ENCODE measurements around the gene LPAR1. TPM values are rescaled to one million over a fixed set of nuclear protein-coding genes. Genes with fewer than 3 reads are reported as not detected.

Gene LPAR1
- total and polyA plus RNA-seq, 9 donors: 39.3 to 74.9 (median 51.8) TPM

DNA sequence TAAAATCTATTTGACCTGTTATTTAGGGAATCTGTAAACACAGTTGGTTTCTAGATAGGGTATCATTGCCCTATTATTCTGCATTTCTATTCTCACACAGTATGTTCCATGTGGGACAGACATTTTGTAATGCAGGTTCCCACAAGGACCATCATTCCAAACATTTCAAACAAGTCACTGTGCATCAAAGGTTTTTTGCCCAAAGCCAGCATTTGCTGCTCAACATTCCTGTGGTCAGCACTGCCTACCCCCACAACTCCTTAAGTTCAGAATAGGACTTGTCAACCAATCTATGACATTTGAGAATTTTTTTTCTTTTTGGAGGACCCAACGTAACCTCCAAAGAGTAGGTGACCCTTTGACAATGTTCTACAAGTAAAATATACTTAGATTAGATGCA is 95.7 kb downstream of the LPAR1 start:
- H3K9me3 ChIP-seq (replicated peaks; ENCODE audit: control insufficient read depth, low read depth, low read length): no peaks in the 10 kb centered on the region

DNA sequence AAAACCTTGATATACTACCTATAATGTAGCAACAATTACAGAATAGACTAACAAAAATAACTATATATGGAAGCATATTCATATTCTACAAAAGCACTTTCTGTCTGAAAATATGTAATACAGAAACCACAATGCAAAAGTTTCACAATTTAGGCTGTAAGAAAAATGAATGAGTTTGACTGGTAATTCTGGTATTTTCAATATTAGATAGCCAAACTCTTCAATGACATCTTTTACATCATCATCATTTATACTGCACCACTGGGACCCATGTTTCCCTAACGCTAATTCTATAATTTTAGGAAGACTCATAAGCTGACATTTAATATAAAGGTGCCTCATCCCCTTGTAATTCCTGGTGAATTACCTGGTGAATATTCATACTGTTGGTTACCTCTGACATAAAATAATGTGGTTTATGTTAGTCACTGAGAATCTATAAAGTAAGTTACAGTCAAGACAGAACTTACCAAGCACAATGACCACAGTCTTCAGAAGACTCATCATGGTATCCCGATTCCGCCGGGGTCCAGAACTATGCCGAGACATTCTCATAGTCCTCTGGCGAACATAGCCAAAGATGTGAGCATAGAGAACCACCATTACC is 97.2 kb downstream of the LPAR1 start:
- no peak overlapping the region for H3K4me3 ChIP-seq (ENCODE audit: low read length)
- no peaks in the 10 kb centered on the region for H3K27me3 ChIP-seq (ENCODE audit: control insufficient read depth, insufficient read depth, low read length)
- H3K4me1 ChIP-seq (ENCODE audit: control insufficient read depth, insufficient read depth, low read length): no peaks in the 10 kb centered on the region
- H3K27ac ChIP-seq (ENCODE audit: low read length): no peak overlapping the region
- DNase-seq: no peak
- peaks cover 8% of the 10 kb centered on the region for H3K36me3 ChIP-seq (ENCODE audit: control insufficient read depth, insufficient read depth, low read length)
- 87% methylated on average over 3 of the region's 6 CpGs for WGBS (ENCODE audit: insufficient coverage)
- H3K9me3 ChIP-seq (replicated peaks; ENCODE audit: control insufficient read depth, low read depth, low read length): no peaks in the 10 kb centered on the region

More for the DNA sequence above, 95.7 kb downstream of the LPAR1 start:
- no CpG with 5 or more reads among the region's 1 CpG for WGBS (ENCODE audit: insufficient coverage)
- H3K4me3 ChIP-seq (ENCODE audit: low read length): no peak overlapping the region
- no peak overlapping the region for H3K27ac ChIP-seq (ENCODE audit: low read length)
- no peaks in the 10 kb centered on the region for H3K4me1 ChIP-seq (ENCODE audit: control insufficient read depth, insufficient read depth, low read length)
- H3K36me3 ChIP-seq (ENCODE audit: control insufficient read depth, insufficient read depth, low read length): peaks cover 8% of the 10 kb centered on the region
- no peak for DNase-seq
- H3K27me3 ChIP-seq (ENCODE audit: control insufficient read depth, insufficient read depth, low read length): no peaks in the 10 kb centered on the region

DNA sequence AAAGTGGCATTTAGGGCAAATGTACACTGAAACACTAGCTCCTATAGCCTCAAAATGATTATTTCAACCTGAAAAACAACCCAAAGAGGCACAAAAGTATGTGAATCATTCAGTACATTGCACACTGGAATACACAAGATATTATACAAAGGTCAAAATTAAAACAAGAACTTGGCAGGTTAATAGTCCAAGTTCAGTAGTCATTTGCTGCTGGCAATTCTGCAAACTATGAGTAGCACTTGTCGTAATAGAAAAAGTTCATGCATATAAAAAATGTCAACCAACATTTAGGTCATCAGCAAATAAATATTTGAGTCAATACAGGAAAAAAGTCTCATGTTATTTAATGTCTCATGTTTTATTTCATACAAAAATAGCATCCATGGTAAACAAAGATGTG is 98.7 kb downstream of the LPAR1 start:
- Histone ChIP-seq H3K36me3 (ENCODE audit: control insufficient read depth, insufficient read depth, low read length) (peaks cover 8% of the 10 kb centered on the region), H3K4me1 (ENCODE audit: control insufficient read depth, insufficient read depth, low read length) (no peaks in the 10 kb centered on the region), H3K4me3 (ENCODE audit: low read length) (no peak overlapping the region), H3K27me3 (ENCODE audit: control insufficient read depth, insufficient read depth, low read length) (no peaks in the 10 kb centered on the region), H3K27ac (ENCODE audit: low read length) (no peak overlapping the region), H3K9me3 (replicated peaks; ENCODE audit: control insufficient read depth, low read depth, low read length) (no peaks in the 10 kb centered on the region)
- no peak for DNase-seq
- WGBS (ENCODE audit: insufficient coverage): no CpG with 5 or more reads among the region's 1 CpG

DNA sequence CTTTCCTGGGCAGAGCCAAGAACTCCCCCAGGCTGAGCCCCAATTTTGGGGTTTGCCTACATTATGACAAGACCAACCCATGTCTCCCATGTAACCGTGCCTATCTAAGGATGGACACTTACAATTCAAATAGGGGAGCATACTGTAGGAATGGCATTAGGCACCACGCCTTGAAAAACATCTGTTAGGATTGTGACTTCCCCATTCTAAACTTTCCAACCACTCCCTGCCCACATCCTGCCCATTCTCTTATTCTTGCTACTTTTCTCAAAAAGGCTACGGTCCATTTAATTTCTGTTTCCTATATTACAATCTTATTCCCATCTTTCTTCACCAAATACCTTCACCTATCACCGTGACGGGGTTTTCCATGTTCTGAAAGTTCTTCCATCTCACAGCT is 99.2 kb downstream of the LPAR1 start:
- no peaks in the 10 kb centered on the region for H3K4me1 ChIP-seq (ENCODE audit: control insufficient read depth, insufficient read depth, low read length)
- WGBS (ENCODE audit: insufficient coverage): 87% methylated on average over 3 of the region's 5 CpGs
- no peaks in the 10 kb centered on the region for H3K27me3 ChIP-seq (ENCODE audit: control insufficient read depth, insufficient read depth, low read length)
- peaks cover 8% of the 10 kb centered on the region for H3K36me3 ChIP-seq (ENCODE audit: control insufficient read depth, insufficient read depth, low read length)
- no peak overlapping the region for H3K27ac ChIP-seq (ENCODE audit: low read length)
- no peaks in the 10 kb centered on the region for H3K9me3 ChIP-seq (replicated peaks; ENCODE audit: control insufficient read depth, low read depth, low read length)
- no peak for DNase-seq
- no peak overlapping the region for H3K4me3 ChIP-seq (ENCODE audit: low read length)

DNA sequence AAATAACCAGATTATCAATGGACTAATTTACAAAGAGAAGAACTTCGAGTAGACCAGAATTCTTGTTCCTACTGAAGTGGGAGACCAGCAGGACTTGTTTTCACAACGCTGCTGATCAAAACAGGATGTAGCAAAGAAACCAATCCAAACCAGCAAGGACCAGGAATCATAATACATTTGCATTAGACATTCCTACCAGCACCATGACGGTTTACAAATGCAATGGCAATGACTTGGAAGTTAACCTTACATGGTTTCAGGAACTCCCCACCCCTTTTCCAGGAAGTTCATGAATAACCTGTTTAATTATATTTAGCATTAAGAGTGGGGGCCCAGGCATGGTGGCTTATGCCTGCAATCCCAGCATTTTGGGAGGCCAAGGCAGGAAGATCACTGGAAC is 100.0 kb downstream of the LPAR1 start:
- Histone ChIP-seq H3K27me3 (ENCODE audit: control insufficient read depth, insufficient read depth, low read length) (no peaks in the 10 kb centered on the region), H3K36me3 (ENCODE audit: control insufficient read depth, insufficient read depth, low read length) (peaks cover 8% of the 10 kb centered on the region), H3K4me1 (ENCODE audit: control insufficient read depth, insufficient read depth, low read length) (no peaks in the 10 kb centered on the region), H3K9me3 (replicated peaks; ENCODE audit: control insufficient read depth, low read depth, low read length) (no peaks in the 10 kb centered on the region), H3K4me3 (ENCODE audit: low read length) (no peak overlapping the region), H3K27ac (ENCODE audit: low read length) (no peak overlapping the region)
- no peak for DNase-seq
- no CpG with 5 or more reads among the region's 3 CpGs for WGBS (ENCODE audit: insufficient coverage)

DNA sequence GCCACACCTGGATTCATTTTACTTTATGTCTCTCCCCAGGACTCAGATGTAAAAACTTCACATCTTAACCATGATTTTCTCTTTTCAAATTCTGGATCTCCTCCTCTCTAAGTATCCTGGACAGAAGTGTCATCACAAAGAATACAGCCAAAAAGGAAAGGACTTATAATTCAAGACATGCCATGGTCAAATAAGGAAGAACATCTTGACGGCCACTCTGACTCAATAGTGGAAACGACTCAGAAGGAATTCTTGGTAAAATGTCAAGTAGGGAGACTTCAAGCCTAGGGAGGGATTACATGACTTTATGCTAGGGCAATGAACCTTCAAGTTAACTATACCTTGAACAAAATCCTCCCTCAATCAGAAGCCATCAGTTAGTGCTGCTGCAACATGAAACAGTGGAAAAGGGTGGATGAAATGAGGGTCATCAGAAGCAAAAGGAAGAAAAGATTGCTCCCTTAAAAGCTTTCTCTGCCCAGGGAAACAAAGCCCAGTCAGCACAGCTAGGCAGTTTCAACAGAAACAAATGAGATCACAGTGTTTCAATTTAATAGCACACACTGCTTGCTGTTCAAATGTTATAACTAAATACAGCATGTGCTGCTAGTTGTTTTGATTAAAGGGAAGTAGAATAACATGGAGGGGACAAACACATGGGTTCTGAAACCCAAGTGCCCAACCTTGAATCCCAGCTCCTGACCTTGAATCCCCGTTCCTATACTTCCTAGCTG is 101.4 kb downstream of the LPAR1 start:
- peaks cover 7% of the 10 kb centered on the region for H3K36me3 ChIP-seq (ENCODE audit: control insufficient read depth, insufficient read depth, low read length)
- WGBS (ENCODE audit: insufficient coverage): no CpG with 5 or more reads among the region's 3 CpGs
- no peaks in the 10 kb centered on the region for H3K9me3 ChIP-seq (replicated peaks; ENCODE audit: control insufficient read depth, low read depth, low read length)
- H3K4me3 ChIP-seq (ENCODE audit: low read length): no peak overlapping the region
- no peak overlapping the region for H3K27ac ChIP-seq (ENCODE audit: low read length)
- H3K4me1 ChIP-seq (ENCODE audit: control insufficient read depth, insufficient read depth, low read length): no peaks in the 10 kb centered on the region
- no peaks in the 10 kb centered on the region for H3K27me3 ChIP-seq (ENCODE audit: control insufficient read depth, insufficient read depth, low read length)
- DNase-seq: peak; percentile 20

DNA sequence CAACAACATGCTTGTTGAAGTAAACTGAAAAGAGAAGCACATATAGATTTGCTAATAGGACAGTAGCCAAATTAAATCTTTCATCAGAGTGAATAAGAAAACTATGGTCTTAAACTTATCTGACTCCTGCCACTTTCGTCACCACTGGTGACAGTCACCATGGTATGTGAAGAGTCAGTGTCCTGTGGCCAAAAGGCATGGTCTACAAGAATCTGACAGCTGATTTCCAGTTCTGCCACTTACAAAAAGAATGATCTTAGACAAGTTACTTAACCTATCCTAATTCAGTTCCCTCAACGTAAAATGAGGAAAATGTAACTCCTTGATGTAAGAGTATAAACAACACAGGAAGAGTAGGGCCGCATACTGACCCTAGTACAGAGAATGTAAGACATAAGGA is 102.0 kb downstream of the LPAR1 start:
- no CpG with 5 or more reads among the region's 3 CpGs for WGBS (ENCODE audit: insufficient coverage)
- Histone ChIP-seq H3K4me1 (ENCODE audit: control insufficient read depth, insufficient read depth, low read length) (no peaks in the 10 kb centered on the region), H3K4me3 (ENCODE audit: low read length) (no peak overlapping the region), H3K27ac (ENCODE audit: low read length) (no peak overlapping the region), H3K9me3 (replicated peaks; ENCODE audit: control insufficient read depth, low read depth, low read length) (no peaks in the 10 kb centered on the region), H3K27me3 (ENCODE audit: control insufficient read depth, insufficient read depth, low read length) (no peaks in the 10 kb centered on the region), H3K36me3 (ENCODE audit: control insufficient read depth, insufficient read depth, low read length) (peaks cover under 1% of the 10 kb centered on the region)
- no peak for DNase-seq

DNA sequence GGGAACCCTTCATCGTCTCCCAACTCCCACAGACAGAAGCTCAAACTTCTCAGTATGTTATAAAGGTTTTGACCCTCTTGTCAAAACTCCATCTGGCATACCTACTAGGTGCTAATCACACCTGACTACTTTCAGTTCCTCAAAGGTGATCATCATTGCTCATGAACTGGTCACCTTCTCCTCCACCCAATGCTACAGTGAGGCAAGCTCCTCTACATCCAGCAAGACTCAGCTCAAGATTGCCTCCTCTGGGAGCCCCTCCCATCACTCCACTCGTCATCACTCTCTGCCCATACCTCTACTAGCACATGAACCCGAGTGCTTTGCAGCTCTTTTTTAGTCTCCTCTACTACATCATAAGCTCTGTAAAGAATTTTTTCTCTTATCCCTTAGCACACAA is 102.4 kb downstream of the LPAR1 start:
- Histone ChIP-seq H3K4me1 (ENCODE audit: control insufficient read depth, insufficient read depth, low read length) (no peaks in the 10 kb centered on the region), H3K27ac (ENCODE audit: low read length) (no peak overlapping the region), H3K36me3 (ENCODE audit: control insufficient read depth, insufficient read depth, low read length) (no peaks in the 10 kb centered on the region), H3K9me3 (replicated peaks; ENCODE audit: control insufficient read depth, low read depth, low read length) (no peaks in the 10 kb centered on the region), H3K27me3 (ENCODE audit: control insufficient read depth, insufficient read depth, low read length) (no peaks in the 10 kb centered on the region), H3K4me3 (ENCODE audit: low read length) (no peak overlapping the region)
- 63% methylated on average over 1 of the region's 3 CpGs for WGBS (ENCODE audit: insufficient coverage)
- no peak for DNase-seq

DNA sequence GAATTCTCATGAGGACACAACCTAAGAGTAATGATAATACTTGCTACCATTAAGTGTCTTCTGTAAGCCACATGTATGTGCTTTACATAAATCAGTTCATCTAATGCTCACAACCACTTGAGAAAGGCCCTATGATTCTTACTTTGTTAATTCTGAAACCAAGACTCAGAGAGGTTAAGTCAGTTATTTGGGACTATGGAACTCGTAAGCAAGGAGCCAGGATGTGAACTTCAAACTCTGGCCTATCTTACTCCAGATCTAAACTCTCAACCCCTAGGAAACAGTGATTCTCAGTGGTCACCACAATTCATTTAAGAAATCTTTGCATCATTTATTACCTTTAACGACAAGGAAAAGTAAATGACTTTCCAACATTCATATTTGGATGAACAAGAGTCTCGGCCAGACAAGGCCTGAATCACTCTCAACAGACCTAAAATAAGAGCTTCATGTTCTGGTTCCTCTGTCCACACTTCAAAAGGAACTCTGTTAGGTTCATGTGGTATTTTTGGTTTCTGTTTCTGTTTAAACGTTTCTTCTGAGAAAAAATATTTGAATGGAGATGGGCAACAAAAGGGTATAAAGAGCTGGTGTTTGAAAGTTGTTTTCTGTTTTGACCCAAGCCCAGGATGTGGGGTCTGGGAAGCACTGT is 104.8 kb downstream of the LPAR1 start:
- Histone ChIP-seq H3K4me1 (ENCODE audit: control insufficient read depth, insufficient read depth, low read length) (no peaks in the 10 kb centered on the region), H3K4me3 (ENCODE audit: low read length) (no peak overlapping the region), H3K9me3 (replicated peaks; ENCODE audit: control insufficient read depth, low read depth, low read length) (no peaks in the 10 kb centered on the region), H3K36me3 (ENCODE audit: control insufficient read depth, insufficient read depth, low read length) (no peaks in the 10 kb centered on the region), H3K27me3 (ENCODE audit: control insufficient read depth, insufficient read depth, low read length) (no peaks in the 10 kb centered on the region), H3K27ac (ENCODE audit: low read length) (no peak overlapping the region)
- 68% methylated on average over 3 of the region's 4 CpGs for WGBS (ENCODE audit: insufficient coverage)
- DNase-seq: no peak

DNA sequence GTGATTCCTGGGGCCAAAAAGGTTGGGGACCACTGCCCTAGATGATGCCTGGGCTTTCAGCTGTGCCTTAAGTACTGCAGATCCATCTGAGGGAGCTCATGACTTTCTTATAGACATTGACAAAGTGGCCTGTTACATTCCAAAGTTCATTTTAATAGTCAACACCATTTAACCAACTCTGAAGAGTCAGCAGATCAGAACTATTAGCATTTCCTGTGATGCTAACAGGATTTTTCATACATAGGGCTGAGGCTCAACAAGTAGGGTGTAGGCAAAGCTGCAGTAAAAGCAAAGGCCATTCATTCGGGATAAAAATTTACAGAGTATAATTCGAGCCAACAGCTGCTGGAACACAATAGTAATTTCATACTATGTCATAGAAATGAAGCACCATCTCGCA is 105.4 kb downstream of the LPAR1 start:
- no CpG with 5 or more reads among the region's 3 CpGs for WGBS (ENCODE audit: insufficient coverage)
- DNase-seq: no peak

More for the DNA sequence above, 105.4 kb downstream of the LPAR1 start:
- no peaks in the 10 kb centered on the region for H3K27me3 ChIP-seq (ENCODE audit: control insufficient read depth, insufficient read depth, low read length)
- H3K4me1 ChIP-seq (ENCODE audit: control insufficient read depth, insufficient read depth, low read length): no peaks in the 10 kb centered on the region
- no peaks in the 10 kb centered on the region for H3K36me3 ChIP-seq (ENCODE audit: control insufficient read depth, insufficient read depth, low read length)
- no peak overlapping the region for H3K27ac ChIP-seq (ENCODE audit: low read length)
- H3K4me3 ChIP-seq (ENCODE audit: low read length): no peak overlapping the region
- no peaks in the 10 kb centered on the region for H3K9me3 ChIP-seq (replicated peaks; ENCODE audit: control insufficient read depth, low read depth, low read length)
